ENCODE measurements around the gene NDUFA8. TPM values are rescaled to one million over a fixed set of nuclear protein-coding genes. Genes with fewer than 3 reads are reported as not detected.

The NDUFA8 gene
- total RNA-seq, 1 experiment from 2014 or later = 38.8 TPM

- Mint-ChIP-seq H3K4me3 (ENCODE audit: low read depth, unreplicated experiment) (peak overlapping the region; percentile 99), H3K27me3 (ENCODE audit: unreplicated experiment) (peaks cover 50% of the 10 kb centered on the region), H3K9me3 (ENCODE audit: low read depth, unreplicated experiment) (no peaks in the 10 kb centered on the region), H3K4me1 (ENCODE audit: low read depth, unreplicated experiment) (peaks cover 8% of the 10 kb centered on the region), H3K36me3 (ENCODE audit: insufficient read depth, unreplicated experiment) (peaks cover 12% of the 10 kb centered on the region), H3K27ac (ENCODE audit: unreplicated experiment) (peak overlapping the region; percentile 97)
- BruUV-seq (replicated peaks) = no TSS peak
- intact Hi-C loops (cut with micrococcal nuclease; ENCODE audit: unreplicated experiment) = no loop called here
- CTCF ChIA-PET = interaction anchor here (0.5 kb wide), 1 partner anchor 672 kb away, joined by 6 read pairs; no protein-coding TSS in a partner anchor
- no peak for TF ChIP-seq CTCF (IDR thresholded peaks at IDR 0.05; ENCODE audit: unreplicated experiment)
- DNase-seq = no peak
Observed at GRCh38 chr9:122159925-122160246, 307 bp upstream of the NDUFA8 start.

- Mint-ChIP-seq H3K9me3 (ENCODE audit: low read depth, unreplicated experiment) (no peaks in the 10 kb centered on the region), H3K27ac (ENCODE audit: unreplicated experiment) (no peak overlapping the region), H3K27me3 (ENCODE audit: unreplicated experiment) (peaks cover 33% of the 10 kb centered on the region), H3K36me3 (ENCODE audit: insufficient read depth, unreplicated experiment) (peaks cover 12% of the 10 kb centered on the region), H3K4me3 (ENCODE audit: low read depth, unreplicated experiment) (no peak overlapping the region), H3K4me1 (ENCODE audit: low read depth, unreplicated experiment) (peaks cover 8% of the 10 kb centered on the region)
- CTCF ChIA-PET = no interaction called here
- no peak for TF ChIP-seq CTCF (IDR thresholded peaks at IDR 0.05; ENCODE audit: unreplicated experiment)
- intact Hi-C loops (cut with micrococcal nuclease; ENCODE audit: unreplicated experiment) = no loop called here
- BruUV-seq (replicated peaks) = no TSS peak
- DNase-seq = no peak
Observed at GRCh38 chr9:122158202-122158601, 1.4 kb downstream of the NDUFA8 start.

GRCh38 chr9:122155796-122156195 lies 3.8 kb downstream of the NDUFA8 start:
- no peak for DNase-seq
- H3K4me3 Mint-ChIP-seq (ENCODE audit: low read depth, unreplicated experiment) = no peak overlapping the region
- peaks cover 8% of the 10 kb centered on the region for H3K4me1 Mint-ChIP-seq (ENCODE audit: low read depth, unreplicated experiment)
- no peak for TF ChIP-seq CTCF (IDR thresholded peaks at IDR 0.05; ENCODE audit: unreplicated experiment)
- no TSS peak for BruUV-seq (replicated peaks)
- H3K27ac Mint-ChIP-seq (ENCODE audit: unreplicated experiment) = no peak overlapping the region
- peaks cover 9% of the 10 kb centered on the region for H3K27me3 Mint-ChIP-seq (ENCODE audit: unreplicated experiment)
- CTCF ChIA-PET = no interaction called here
- intact Hi-C loops (cut with micrococcal nuclease; ENCODE audit: unreplicated experiment) = no loop called here
- no peaks in the 10 kb centered on the region for H3K9me3 Mint-ChIP-seq (ENCODE audit: low read depth, unreplicated experiment)
- peaks cover 12% of the 10 kb centered on the region for H3K36me3 Mint-ChIP-seq (ENCODE audit: insufficient read depth, unreplicated experiment)

- no peak for TF ChIP-seq CTCF (IDR thresholded peaks at IDR 0.05; ENCODE audit: unreplicated experiment)
- H3K4me3 Mint-ChIP-seq (ENCODE audit: low read depth, unreplicated experiment) = no peak overlapping the region
- DNase-seq = no peak
- H3K9me3 Mint-ChIP-seq (ENCODE audit: low read depth, unreplicated experiment) = no peaks in the 10 kb centered on the region
- BruUV-seq (replicated peaks) = no TSS peak
- H3K4me1 Mint-ChIP-seq (ENCODE audit: low read depth, unreplicated experiment) = no peaks in the 10 kb centered on the region
- intact Hi-C loops (cut with micrococcal nuclease; ENCODE audit: unreplicated experiment) = no loop called here
- CTCF ChIA-PET = no interaction called here
- H3K36me3 Mint-ChIP-seq (ENCODE audit: insufficient read depth, unreplicated experiment) = no peaks in the 10 kb centered on the region
- H3K27ac Mint-ChIP-seq (ENCODE audit: unreplicated experiment) = no peak overlapping the region
- no peaks in the 10 kb centered on the region for H3K27me3 Mint-ChIP-seq (ENCODE audit: unreplicated experiment)
Observed at GRCh38 chr9:122151267-122151828, 8.2 kb downstream of the NDUFA8 start.

Data from Calu3 (cell line).